T follicular helper cell (primary cell): Measurements from ENCODE around the gene DIP2C.
"Not testable (repeated sequence)": the region's sequence is repeated elsewhere in the genome, so short reads cannot be mapped to it uniquely, and the experiment has no call there.

Source experiments
- DNase-seq: peaks from one replicate; pipeline ENCODE4 v3.0.0-alpha.2; 2020; ENCODE audit warnings: low read depth

Gene DIP2C

DNA sequence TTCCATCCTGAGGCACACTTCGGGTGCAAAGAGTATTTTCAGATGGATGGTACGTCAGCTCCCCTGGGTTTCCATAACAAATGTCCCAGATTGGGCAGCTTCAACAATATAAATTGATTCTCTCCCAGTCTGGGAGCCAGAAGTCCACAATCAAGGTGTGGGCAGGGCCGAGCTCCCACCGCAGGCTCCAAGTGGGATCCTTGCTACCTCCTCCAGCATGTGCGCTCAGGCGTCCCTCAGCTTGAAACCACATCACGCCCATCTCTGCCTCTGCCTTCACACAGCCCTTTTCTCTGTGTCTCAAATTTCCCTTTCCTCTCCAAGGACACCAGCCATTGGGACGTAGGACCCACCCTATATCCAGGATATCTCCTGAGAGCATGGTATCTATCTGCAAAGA is 153.5 kb downstream of the DIP2C start:
- no peak for DNase-seq

DNA sequence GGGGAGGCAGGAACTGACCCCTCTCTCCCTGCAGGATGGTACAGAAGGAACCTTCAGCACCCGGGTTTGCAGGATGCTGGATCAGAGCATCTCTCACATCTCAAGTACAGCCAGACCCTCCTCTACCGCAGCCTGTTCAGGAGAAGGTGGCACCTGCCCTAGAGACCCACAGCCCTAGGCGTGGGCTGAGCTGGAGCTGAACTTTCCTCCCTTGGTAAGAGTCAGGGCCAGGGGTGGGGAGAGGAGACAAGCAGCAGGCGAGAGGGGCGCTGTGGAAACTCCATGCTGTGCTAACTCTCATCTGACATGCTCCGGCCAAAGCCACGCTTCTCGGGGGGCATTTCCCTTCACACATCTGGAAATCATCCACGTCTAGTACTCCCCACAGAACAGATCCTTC is 154.4 kb downstream of the DIP2C start:
- no peak for DNase-seq

DNA sequence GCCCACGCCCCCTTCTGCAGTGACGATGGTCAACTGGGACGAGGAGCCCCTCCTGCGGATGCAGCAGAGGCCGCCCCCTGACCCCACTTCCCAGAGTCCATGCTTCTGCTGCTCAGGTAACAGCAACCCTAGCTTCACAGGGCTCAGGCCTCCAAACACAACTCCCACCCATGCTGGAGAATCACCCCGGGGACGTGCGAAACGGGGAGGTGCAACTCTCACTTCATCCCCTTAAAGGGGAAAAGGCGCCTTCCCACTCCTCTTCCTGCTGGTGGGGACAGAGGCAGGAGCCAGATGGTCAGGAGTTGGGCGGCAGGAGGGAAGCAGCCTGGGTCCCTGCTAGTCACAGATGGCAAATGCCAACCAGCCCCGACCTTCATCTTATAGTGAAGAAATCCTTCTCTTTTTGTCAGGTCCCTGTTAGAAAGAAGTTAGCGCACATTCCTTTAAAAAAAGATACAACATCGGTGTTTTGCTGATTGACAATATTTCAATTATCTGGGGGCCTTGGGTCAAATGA is 155.4 kb downstream of the DIP2C start:
- DNase-seq: no peak

DNA sequence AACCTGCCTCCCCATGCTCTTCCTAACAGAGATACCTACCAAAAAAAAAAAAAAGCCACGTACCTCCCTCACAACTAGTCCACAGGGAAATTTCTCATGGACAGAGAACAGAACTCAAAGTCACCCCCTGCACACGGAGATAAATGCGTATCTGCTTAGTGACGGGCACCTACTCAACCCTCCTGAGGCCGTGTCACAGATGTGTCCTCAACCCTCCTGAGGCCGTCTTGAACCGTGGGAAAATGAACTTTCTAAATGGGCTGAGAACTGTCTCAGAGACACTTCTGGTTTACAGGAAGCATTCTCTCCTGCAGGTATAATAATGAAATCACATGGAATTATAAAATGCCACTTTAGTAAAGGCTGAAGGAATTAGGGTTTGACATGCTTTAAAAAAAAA is 155.9 kb downstream of the DIP2C start:
- no peak for DNase-seq

DNA sequence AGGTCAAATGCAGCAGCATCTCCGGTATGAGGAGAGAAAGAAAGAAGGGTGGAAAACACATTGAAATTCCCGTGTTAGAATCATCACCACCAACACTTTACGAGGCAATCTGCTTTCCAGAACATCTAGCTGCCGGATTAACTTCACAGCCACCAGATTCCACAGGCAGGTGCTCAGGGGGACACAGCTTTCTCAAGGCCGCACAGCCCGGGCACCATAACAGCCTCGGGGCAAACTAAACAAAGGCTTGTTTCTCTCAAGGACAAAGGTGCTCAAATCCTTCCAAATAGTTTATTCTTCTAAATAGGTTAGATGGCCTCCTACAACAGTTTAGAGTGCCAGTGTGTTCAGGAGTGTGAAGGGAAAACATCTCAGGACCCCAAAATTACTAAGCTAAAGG is 156.3 kb downstream of the DIP2C start:
- no peak for DNase-seq

DNA sequence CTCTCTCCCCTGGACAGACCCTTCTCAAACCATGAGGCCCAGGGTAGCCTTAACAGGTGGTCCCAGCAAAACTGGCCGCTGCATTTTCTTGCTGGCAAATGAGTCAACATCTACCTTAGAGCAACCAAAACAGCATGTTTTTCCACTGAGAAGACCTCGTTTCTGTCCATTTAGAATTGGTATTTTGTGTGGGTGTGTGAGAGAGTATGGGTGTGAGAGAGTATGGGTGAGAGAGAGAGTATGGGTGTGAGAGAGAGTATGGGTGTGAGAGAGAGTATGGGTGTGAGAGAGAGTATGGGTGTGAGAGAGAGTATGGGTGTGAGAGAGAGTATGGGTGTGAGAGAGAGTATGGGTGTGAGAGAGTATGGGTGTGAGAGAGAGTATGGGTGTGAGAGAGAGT is 157.1 kb downstream of the DIP2C start:
- DNase-seq: not testable (repeated sequence)

DNA sequence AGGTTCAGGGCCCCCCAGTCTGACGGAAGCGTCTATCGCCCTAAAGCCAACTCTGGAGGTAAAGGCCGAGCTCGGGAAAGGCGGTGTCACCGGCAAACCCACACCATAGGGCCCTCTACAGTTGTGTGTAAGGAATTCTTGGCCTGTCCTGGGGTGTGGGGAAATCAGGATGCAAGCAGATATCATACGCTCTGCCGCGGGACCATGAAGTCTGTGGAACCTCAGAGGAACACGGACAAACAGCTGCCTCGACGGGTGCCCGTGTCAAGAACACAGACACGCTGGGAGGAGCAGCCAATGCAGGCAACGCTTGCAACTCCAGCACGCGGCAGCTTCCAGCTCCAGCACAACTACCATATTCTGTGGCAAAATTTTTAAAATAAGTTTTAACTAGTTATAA is 157.9 kb downstream of the DIP2C start:
- no peak for DNase-seq

DNA sequence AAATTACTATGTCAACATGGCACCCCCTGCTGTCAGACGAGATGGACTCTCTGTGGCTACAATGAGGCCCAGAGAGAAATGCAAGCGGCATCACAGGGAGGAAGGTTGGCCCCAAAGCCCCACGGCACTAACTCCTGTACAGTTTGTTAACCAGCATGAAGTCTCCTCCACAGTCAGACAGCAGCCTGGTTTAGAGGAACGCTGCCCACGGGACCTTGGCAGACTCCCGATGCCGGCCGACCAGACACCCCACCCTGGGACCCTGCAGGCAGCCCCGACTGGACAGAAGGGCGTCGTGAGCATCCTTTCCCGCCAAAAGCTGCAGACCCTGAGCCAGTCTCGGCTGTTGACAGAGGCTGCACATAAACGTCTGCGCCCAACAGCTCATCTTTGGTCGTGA is 158.8 kb downstream of the DIP2C start:
- no peak for DNase-seq

DNA sequence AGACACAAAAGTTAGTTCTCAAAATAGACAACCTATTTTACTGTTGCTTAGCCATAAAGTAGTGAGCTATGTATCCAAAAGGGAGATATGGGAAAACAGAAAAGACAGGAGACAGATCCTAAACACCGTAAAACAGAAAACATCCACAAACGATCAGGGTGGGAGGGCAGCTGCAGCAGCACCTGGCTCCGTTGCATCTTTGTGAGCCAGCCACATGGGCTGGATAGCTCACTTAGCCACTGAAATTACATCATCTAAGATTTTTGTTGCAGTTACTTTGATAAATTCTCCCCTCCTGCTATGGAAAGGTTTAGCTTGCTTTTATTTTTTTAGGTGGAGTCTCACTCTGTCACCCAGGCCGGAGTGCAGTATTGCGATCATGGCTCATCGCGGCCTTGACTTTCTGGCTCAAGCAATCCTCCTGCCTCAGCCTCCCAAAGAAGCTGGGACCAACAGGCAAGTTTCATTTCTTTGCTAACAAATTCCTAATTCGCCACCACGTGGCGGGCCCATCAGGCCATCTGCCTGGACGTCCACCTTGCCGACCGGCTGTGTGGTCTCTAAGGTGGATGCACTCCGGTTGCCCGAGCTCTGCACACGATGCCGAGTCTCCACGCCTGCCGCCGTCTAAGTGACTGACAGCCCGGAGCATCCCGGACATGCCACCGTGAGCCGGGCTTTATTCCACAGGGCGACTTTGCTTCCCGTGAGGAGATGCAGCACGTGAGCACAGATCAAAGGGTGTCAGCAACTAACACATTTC is 159.8 kb downstream of the DIP2C start:
- DNase-seq: no peak

DNA sequence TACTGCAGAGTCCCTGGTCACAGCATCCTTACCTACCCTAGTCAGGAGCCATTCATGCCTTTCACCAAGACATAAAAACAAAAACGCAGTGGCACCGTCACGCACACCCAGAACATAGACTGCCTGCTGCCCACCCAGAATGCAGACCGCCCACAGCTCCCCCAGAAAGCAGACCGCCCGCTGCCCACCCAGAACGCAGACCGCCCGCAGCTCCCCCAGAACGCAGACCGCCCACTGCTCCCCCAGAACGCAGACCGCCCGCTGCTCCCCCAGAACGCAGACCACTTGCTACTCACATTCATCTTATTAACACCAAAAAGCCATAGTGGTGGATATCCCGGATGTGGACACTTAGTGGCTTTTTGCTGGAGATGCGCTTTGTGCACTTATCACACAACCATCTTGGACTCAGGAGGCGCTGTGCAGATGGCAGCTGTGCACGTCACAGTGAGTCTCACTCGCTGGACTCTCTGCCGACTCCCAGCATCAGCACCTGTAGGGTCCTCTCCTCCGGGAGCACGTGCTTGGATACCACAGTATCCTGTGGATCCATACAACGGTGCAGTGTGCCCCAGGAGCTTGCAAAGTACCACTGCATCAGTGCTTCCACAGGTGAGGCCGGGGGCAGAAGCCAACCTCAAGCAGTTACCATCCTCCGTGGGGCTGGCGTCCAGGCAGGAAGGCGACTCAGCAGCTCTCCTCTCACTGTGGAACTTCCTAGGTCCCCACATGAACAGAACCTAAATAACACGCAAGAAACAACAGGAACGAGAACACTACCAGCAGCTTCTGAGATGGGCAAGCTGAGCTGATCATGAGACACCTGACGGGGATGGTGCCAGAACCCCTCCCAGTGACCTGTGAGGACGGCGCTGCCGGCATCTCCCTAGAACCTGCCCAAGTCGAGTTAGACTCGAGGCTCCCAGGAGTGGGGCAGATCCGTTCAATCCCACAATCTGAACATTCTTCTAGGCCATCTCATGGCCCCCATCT is 161.0 kb downstream of the DIP2C start:
- DNase-seq: no peak

DNA sequence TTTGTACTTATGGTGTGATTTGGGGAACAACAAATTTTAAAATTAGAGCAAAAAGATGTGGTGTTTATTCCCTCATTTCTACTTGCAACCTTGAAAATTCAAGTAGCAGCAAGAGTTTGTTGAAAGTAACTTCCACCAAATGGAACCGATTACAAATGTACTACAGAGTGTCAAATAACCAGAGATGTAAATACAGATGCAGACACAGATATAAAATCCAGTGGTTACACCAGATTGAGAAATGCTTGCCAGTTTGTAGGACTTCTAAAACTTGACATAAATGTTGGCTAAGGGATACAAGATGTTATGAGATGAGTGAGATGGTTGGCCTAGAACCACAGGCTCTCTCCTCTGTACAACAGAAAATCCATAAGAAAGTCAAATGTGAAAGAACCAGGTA is 162.1 kb downstream of the DIP2C start:
- no peak for DNase-seq

DNA sequence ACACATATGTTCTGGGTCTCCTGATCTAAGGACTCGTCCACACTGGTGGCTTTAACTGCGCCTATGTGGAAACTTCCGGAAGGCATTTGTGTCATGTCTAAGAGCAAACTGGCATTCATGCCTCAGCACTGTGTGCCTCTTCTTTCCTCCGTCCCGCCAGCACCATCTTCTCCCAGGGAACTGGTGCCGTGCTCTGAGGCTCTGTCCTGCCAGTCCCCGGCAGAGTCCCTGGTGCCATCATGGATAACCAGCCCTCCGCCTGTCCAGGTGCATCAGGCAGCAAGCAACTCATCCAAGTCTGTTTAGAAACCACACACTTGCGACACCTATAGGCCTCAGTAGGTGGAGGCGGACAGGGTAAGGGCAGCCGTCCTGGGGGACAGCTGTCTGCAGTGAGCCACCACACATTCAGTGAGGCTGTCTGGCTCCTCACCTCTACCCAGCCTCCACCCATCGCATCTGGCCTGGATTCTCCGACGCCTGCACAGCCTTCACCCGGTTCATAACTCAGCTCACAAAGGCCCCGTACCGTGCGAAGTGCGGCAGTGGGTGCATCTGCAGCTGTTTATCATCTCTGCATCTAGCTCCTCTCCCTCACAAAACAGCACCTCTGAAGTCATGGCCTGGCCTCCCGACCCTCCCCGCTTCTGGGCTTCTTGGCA is 162.7 kb downstream of the DIP2C start:
- DNase-seq: no peak

DNA sequence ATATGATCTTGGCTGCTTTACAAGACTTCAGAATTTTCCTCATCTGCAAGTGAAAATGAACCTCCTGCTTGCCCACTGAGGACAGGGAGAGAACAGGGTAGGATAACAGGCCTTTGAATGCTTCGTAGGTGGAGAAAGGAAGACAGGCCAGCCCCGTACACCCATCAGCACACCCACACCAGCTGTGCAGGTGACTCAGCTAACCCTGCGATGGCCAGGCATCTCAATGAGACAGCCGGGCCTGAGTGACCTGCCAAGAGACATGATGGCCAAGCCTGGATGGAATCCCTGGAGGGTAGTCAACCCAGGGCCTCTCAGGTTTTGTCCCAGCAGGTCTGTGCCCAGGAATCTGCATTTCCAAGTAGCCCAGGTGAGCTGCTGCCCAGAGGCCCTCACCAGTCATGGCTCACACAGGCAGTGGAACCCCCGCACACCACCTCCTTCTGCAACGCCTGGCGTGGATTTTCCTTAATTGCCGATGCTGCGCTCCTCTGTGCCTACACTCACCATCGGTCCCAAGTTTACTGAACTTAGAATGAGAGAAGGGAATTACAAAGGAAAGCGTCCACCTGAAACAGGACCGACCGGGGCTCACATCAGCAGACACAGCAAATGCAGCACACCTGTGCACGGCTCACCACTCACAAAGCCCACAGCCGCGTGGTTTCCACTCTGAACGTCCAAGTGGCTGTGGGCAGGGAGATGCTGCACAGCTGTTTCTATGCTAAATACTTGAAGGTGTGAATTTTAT is 163.7 kb downstream of the DIP2C start:
- DNase-seq: no peak

DNA sequence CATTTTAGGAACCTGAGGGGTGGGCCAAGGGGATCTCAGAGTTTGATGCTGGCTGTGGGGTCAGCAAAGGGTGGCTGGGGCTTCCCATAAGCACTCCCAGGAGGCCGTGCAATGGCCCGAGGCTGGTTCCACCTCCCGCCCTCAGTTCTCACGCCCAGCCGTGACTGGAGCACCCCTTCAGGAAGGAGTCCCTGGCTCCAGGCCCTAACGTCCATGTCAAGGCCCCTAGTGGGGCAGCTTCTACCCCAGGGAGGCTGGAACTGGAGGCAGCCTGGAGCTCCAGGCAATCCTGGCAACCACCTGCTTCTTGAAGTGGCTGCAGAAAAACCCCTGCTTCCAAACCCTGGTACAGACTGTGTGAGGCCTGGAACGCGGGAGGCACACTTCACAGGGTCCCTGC is 165.5 kb downstream of the DIP2C start:
- no peak for DNase-seq

DNA sequence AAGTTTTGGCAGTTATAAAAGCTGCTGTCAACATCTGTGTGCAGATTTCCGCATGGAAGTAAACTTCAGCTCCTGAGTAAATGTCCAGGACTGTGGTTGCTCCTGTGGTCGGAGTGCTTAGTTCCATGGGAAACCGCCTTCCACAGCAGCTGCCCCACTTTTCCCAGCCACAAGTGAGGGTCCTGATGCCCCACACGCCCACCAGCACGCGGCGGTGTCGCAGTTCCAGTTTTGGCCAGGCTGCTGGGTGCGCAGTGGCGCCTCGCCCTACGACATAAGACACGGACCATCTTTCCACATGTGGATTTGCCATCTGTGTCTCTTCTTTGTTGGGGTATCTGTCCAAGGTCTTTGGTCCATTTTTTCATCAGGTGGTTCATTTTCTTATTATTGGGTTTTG is 167.1 kb downstream of the DIP2C start:
- no peak for DNase-seq

DNA sequence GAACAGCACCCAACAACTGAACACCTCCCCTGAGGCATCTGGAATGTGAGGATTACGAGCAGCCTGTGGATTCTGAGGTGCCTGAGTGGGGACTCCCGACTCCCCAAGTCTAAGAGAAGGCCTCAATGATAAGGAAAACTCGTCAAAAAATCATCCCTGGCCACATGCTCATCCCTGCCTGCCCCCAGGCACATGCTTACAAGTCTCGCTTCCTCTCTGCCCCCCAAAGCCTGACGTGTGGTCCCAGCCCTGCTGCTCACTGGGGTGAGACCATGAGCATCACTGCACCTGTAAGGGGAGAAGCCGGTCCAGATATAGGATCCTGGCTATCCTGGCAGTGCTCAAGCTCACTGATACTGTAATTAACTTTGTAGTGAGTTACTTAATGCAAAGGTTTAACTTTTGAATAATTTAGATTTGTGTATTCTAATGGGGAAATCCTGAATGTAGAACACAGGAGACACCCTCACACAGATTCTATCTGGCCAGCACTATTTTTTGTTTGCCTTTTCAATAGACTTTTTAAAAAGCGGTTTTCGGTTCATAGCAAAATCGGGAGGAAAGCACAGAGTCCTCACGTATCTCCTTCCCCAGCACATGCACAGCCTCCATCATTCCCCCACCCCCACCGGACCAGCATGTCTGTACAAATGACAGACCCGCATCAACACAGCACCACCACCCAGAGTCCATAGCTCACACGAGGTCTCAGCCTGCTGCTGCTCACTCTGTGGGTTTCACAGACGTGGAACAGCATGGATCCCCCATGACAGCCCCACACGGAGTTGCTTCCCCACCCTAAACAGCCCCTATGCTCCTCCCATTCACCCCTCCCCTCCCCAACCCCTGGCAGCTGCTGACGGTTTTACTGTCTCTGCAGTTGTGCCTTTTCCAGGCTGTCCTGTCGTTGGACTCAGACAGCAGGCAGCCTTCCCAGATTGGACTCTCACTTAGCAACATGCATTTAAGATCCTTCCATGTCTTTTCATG is 167.9 kb downstream of the DIP2C start:
- DNase-seq: no peak

DNA sequence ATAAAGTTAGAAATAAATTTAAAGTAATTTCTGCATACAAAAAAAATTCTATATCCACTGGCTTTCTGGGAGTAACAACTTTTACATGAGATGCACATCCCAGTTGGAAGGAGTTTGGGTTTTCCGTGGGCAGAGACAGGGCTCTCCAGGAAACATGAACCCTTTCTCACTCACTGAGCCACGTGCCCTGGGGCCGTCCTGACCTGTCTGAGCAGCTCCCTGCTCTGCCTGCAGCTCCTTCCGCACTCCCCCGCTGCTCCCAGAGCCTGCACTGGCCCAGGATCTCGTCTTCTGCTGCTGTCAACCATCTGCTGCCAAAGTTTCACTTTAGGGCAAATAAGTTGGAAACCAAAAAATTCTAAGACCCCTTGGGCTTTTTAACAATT is 169.1 kb downstream of the DIP2C start:
- DNase-seq: no peak

DNA sequence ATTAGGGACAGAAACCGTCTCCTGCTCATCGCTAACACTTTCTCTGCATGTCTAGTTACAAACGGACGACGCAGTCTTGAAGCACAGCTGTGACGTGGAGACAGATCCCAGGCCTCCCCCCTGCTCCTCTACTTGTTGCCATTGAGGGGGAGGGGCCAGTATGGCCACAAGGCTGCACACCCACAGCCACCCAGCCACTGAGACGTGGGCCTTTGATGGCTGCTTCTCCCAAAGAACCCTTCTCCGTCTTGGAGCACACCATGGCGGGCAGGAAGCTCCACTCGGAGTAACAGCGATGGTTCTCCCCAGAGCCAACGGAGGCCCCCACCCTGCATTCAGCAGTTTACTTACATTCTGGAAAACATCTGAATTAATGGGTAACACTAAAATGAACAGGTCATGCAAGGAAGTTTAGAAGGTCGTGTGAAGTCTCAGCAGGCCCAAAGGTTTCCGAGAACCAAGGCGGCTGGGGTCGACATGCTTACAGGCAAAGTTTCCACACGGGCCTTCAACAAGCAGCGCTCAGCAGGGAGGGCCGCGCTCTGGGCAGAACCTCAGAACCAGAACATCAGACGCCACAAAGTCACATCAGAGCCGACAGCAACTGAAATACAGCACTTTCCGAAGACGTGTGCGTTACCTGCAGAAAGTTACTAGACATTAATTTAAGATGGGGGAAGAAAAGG is 169.6 kb downstream of the DIP2C start:
- no peak for DNase-seq

DNA sequence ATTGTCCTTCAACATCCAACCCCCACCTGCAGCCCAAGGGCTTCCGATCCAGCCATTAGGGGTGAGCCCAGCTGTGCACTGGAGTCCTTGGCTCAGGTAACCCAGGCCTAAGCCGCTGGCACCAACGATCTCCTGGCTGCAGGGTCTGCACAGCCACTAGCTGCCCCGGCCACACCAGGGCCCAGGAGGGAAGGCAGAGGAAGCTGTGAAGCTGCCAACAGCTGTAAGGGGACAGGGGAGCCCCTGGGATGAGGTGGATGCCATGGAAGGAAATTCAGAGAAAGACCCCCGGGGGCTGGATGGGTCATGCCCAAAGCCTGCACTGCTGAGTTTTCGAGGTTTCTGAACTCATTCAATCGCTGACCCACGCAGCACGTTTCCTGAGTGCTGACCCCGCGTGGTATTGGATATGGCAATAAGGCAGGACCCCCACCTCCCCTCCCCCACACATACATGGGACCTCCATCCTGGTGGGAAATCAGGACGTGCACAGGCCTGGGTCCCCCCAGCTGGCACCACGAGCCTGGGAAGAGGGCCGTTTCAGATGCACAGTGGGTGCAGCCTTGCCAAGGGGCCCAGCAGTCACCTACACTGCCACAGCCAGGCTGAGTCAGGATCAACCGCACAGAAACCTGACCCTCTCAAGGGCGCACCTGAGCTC is 170.3 kb downstream of the DIP2C start:
- no peak for DNase-seq
